Pancreas (tissue), 10 donors: ENCODE measurements around the gene POLE3. TPM values are rescaled to one million over a fixed set of nuclear protein-coding genes. Genes with fewer than 3 reads are reported as not detected.
A peak's percentile ranks its signal among the peaks of the same experiment; 100 is the strongest.
"Not testable (repeated sequence)": the region's sequence is repeated elsewhere in the genome, so short reads cannot be mapped to it uniquely, and the experiment has no call there.

Experiments
- ATAC-seq, 4 donors: fragments of 200-7000 bp; cut with Tn5 transposase; one replicate each; pipeline versions ENCODE4 v1.8.0 to v1.9.1; 2020; ENCODE audit warnings: mild to moderate bottlenecking in 4 of 4, moderate library complexity in 4 of 4
- DNase-seq, 6 donors: peaks; one replicate each; pipeline ENCODE4 v3.0.0-alpha.2; 2020
- FAIRE-seq: peaks from 2 replicates; lab custom pipeline; 2012; peaks lifted over from hg19 to GRCh38; lab: Jason Lieb, UNC
- H3K27ac ChIP-seq, 4 donors: fragments of 200-600 bp; sonication (generic); 1 replicate in 3 of 4; 2 replicates in 1 of 4; pipeline versions ENCODE4 v1.5.0 to v1.8.0; 2020
- H3K27me3 ChIP-seq, 4 donors: fragments of 200-600 bp; one replicate each; pipeline ENCODE4 v1.8.0; 2021
- H3K36me3 ChIP-seq, 3 donors: fragments of 200-600 bp; sonication (generic) in 1 of 3; one replicate each; pipeline versions ENCODE4 v1.5.0 to v1.8.0; 2020 to 2021
- H3K4me1 ChIP-seq, 3 donors: fragments of 200-600 bp; one replicate each; pipeline ENCODE4 v1.8.0; 2021
- H3K4me3 ChIP-seq, 4 donors: fragments of 200-600 bp; sonication (generic) in 2 of 4; one replicate each; pipeline versions ENCODE4 v1.5.0 to v1.8.0; 2020 to 2021
- H3K9me3 ChIP-seq, 4 donors: fragments of 200-600 bp; one replicate each; pipeline ENCODE4 v1.8.0; 2021
- WGBS, 2 donors: extraction: QIAGEN DNeasy Blood & Tissue Kit; methylation state at CpG; one replicate each; pipeline ENCODE4 v1.1.7; 2013; 5-methylcytosine and 5-hydroxymethylcytosine counted together
- intact Hi-C, 3 donors: fragments of 100-400 bp; cut with DNase I; formaldehyde crosslinking; loops; one replicate each; pipeline versions ENCODE4 v1.11.1 to v1.14.2; 2022
- polyA plus RNA-seq, 2 donors: library from polyadenylated mRNA; stranded (reverse); fragments of 200-250 nt; gene quantifications; one replicate each; pipeline ENCODE4 v1.2.3, GENCODE V29; 2013
- total RNA-seq, 6 donors: library from RNA; stranded (reverse); fragmentation: NEBNext Ultra II Directional in 4 of 6; extraction: Animal tissue kit (Norgen Biotek cat#: 25700) in 4 of 6; gene quantifications; one replicate each; pipeline versions ENCODE4 v1.2.1 to v1.2.4, GENCODE V29; 2021 to 2023
- TF ChIP-seq, protein P1 (sequence below), 4 donors: fragments of 200-600 bp; sonication (generic) in 3 of 4; IDR thresholded peaks; one replicate each; pipeline versions ENCODE4 v1.5.0 to v1.8.0; 2021; ENCODE audit warnings: antibody characterized with exemption in 4 of 4
- donor health status: healthy with polysubstance abuse.
- donor health status: DM: no; HTN: no; CAD: no; lungs with moderate emphysema.
- donor health status: DM: no; HTN: no; CAD: no.
- donor health status: control.
- donor health status: control.
- donor health status: Bipolar disorder and iron deficiency.
- donor health status: DM: yes; HTN: yes; CAD: no.
- donor health status: DM: no; HTN: no; CAD: no.
- donor health status: DM: no; HTN: no; CAD: no.
- donor health status: DM: yes; HTN: yes; CAD: no.

The POLE3 gene
- total and polyA plus RNA-seq, 8 donors, result 8.7 to 19.1 (median 13.3) TPM

DNA sequence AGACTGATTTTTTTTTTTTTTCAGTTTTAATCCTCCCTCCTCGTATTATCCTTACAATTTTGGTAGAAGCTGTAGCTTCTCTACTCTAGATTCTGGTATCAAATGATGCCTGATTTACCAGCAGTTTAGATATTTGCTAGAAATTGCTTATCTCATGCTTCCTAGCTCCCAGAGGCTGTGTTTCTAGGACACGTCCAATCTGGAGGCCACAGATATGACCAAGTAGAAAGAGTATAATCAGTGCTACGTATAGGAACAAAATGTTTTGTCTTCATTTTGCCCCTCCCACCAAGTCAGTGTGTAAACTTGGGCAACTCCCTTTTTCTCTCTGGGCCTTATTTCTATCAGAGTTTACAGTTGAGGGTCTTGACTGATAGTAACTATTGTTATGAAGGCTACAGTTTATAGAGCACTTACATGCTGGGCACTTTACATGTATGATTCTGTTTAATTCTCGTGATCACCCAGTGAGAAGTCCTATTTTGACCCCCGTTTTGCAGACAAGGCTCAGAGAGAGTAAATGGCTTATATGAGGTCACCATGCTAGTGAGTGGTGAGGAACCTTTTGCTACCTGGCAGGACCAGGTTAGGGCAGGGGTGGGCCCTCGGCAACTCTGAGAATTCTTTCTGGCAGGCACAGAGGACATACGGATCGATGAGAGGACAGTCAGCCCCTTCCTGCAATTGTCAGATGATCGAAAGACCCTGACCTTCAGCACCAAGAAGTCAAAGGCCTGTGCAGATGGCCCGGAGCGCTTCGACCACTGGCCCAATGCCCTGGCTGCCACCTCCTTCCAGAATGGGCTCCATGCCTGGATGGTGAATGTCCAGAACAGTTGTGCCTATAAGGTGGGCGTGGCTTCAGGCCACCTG lies 41.3 kb downstream of the POLE3 start:
- intact Hi-C loops, result no loop called here
- H3K27ac ChIP-seq, result peak overlapping the region in 2 of 4 donors; percentile 39 to 45
- 42 to 50% methylated on average over 13 of the region's 13 CpGs for WGBS, 2 donors
- H3K27me3 ChIP-seq, result no peaks in the 10 kb centered on the region
- H3K4me3 ChIP-seq, result no peak overlapping the region
- peak; percentile 77 to 91 (median 82) for DNase-seq
- peaks cover 0 to 11% (median 0%) of the 10 kb centered on the region in 3 donors for H3K36me3 ChIP-seq
- H3K4me1 ChIP-seq, result peaks cover 27 to 31% (median 30%) of the 10 kb centered on the region in 3 donors
- TF ChIP-seq, protein P1, sequence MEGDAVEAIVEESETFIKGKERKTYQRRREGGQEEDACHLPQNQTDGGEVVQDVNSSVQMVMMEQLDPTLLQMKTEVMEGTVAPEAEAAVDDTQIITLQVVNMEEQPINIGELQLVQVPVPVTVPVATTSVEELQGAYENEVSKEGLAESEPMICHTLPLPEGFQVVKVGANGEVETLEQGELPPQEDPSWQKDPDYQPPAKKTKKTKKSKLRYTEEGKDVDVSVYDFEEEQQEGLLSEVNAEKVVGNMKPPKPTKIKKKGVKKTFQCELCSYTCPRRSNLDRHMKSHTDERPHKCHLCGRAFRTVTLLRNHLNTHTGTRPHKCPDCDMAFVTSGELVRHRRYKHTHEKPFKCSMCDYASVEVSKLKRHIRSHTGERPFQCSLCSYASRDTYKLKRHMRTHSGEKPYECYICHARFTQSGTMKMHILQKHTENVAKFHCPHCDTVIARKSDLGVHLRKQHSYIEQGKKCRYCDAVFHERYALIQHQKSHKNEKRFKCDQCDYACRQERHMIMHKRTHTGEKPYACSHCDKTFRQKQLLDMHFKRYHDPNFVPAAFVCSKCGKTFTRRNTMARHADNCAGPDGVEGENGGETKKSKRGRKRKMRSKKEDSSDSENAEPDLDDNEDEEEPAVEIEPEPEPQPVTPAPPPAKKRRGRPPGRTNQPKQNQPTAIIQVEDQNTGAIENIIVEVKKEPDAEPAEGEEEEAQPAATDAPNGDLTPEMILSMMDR (IDR thresholded peaks at IDR 0.05), result no peak
- H3K9me3 ChIP-seq, result no peaks in the 10 kb centered on the region
- ATAC-seq, result peak; percentile 70 to 87 (median 82)
- no peak for FAIRE-seq

DNA sequence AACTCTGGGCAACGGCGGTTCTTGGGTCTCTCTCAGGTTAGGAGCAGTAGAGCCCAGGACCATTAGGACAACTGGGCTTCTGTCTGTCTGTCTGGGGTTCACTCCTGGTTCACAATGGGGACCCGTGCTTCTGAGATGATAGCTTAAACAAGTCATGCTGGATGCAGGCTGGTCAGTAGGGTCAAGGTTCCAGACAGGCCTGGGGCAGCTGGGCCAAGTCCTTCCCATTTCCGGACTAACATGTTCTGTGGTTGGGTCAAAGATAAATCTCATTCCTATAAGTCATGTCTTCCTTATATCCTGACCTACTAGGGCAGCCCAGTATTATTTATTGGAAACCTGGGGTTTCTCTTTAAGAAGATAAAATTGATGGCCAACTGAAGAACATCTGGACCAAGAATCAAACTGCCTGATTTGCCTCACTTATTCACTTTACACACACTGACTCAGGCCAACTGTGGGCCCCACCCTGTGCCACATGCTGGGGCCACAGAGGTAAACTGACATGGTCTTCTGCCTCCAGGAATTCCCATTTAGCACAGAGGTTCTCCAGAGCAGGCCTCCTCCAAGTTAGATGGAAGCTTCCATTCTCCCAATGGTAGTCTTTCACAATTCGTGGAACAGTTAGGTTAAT lies 42.0 kb downstream of the POLE3 start:
- Histone ChIP-seq H3K27ac (no peak overlapping the region), H3K4me3 (no peak overlapping the region), H3K9me3 (no peaks in the 10 kb centered on the region), H3K27me3 (no peaks in the 10 kb centered on the region), H3K4me1 (peaks cover 25 to 28% (median 25%) of the 10 kb centered on the region in 3 donors), H3K36me3 (peaks cover 0 to 4% (median 0%) of the 10 kb centered on the region in 3 donors)
- TF ChIP-seq, protein P1 (IDR thresholded peaks at IDR 0.05), result no peak
- no peak for DNase-seq
- 83 to 84% methylated on average over 5 of the region's 5 CpGs for WGBS, 2 donors
- FAIRE-seq, result no peak
- ATAC-seq, result no peak
- intact Hi-C loops, result no loop called here

DNA sequence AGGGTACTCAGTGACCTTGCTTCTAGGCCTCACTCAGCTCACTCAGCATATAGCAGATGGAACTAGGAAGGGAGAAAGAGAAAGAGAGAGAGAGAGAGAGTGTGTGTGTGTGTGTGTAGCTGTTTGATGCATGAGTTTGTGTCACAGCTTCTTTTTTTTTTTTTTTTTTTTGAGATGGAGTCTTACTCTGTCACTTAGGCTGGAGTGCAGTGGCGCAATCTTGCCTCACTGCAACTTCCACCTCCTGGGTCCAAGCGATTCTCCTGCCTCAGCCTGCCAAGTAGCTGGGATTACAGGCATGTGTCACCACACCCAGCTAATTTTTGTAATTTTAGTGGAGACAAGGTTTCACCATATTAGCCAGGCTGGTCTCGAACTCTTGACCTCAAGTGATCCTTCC lies 44.8 kb downstream of the POLE3 start:
- H3K36me3 ChIP-seq, FAIRE-seq, H3K9me3 ChIP-seq, H3K27ac ChIP-seq, DNase-seq, H3K4me3 ChIP-seq, ATAC-seq, H3K27me3 ChIP-seq, intact Hi-C loops: not testable (repeated sequence)
- WGBS, 2 donors, result 91 to 92% methylated on average over 3 of the region's 3 CpGs
- peaks cover 7 to 13% (median 10%) of the 10 kb centered on the region in 3 donors for H3K4me1 ChIP-seq

DNA sequence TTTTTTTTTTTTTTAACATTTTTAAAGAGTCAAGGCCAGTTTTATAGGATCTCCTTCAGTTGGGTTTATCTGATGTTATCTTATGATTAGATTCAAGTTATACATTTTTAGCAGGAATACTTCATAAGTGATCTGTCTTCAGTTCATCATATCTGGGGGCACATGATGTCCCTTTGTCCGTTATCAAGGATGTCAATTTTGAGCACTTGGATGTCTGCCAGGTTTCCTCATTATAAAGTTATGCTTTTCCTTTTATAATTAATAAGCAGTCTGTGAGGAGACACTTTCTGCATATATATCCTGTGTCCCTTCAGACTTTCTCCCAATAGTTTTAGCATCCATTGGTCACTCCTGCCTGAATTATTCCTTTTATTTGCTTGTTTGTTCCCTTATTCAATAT lies 45.5 kb downstream of the POLE3 start:
- TF ChIP-seq, protein P1 (IDR thresholded peaks at IDR 0.05), result no peak
- Histone ChIP-seq H3K4me3 (no peak overlapping the region), H3K9me3 (no peaks in the 10 kb centered on the region), H3K4me1 (peaks cover 3 to 7% (median 6%) of the 10 kb centered on the region in 3 donors), H3K36me3 (no peaks in the 10 kb centered on the region), H3K27me3 (no peaks in the 10 kb centered on the region), H3K27ac (no peak overlapping the region)
- intact Hi-C loops, result no loop called here
- no peak for DNase-seq
- no peak for ATAC-seq
- FAIRE-seq, result no peak
- WGBS, 2 donors, result 53 to 61% methylated on average over 1 of the region's 1 CpG

DNA sequence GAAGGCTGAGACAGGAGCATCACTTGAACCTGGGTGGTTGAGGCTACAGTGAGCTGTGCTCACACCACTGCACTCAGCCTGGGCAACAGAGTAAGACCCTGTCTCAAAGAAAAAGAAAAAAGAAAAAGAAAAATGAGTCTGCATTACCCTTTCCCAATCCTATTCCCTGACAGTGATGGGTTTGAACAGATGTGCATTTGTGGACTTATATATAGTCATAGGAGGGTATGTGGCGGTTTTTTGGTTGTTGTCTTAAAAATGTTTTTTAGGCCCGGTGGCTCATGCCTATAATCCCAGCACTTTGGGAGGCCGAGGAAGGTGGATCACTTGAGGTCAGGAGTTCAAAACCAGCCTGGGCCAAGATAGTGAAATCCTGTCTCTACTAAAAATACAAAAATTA lies 47.1 kb downstream of the POLE3 start:
- no peaks in the 10 kb centered on the region for H3K27me3 ChIP-seq
- H3K4me3 ChIP-seq, result no peak overlapping the region
- no peak overlapping the region for H3K27ac ChIP-seq
- H3K36me3 ChIP-seq, result no peaks in the 10 kb centered on the region
- 63 to 75% methylated on average over 3 of the region's 3 CpGs for WGBS, 2 donors
- FAIRE-seq, result no peak
- DNase-seq, result no peak
- intact Hi-C loops, result no loop called here
- no peaks in the 10 kb centered on the region for H3K4me1 ChIP-seq
- H3K9me3 ChIP-seq, result no peaks in the 10 kb centered on the region
- TF ChIP-seq, protein P1 (IDR thresholded peaks at IDR 0.05), result no peak
- no peak for ATAC-seq
